ENCODE measurements around the gene ATE1.

DNA sequence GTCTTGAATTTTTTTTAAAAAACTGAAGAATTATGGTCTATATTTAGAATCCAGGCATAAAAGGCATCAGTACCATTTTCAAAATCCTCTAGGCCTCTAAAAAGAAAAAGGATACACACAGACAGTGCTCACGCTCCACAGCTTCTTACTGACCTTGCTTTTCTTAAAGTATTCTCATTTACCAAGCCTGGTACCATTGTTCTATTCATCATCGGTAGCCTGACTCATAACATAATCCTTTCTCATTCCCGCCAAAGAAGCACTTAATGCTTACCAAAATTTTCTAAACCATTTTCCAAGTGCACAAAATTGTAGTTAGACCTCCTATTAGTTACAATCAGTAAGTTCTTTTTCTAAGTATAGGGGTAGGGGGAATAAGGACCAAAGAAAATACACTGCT, 54.6 kb downstream of the ATE1 start:
- no peak for TF ChIP-seq SIN3A (IDR thresholded peaks at IDR 0.05; ENCODE audit: low read depth)
- TF ChIP-seq ZBTB33 (IDR thresholded peaks at IDR 0.05; ENCODE audit: extremely low read depth, insufficient replicate concordance, low read length): no peak
- TF ChIP-seq, protein P1, sequence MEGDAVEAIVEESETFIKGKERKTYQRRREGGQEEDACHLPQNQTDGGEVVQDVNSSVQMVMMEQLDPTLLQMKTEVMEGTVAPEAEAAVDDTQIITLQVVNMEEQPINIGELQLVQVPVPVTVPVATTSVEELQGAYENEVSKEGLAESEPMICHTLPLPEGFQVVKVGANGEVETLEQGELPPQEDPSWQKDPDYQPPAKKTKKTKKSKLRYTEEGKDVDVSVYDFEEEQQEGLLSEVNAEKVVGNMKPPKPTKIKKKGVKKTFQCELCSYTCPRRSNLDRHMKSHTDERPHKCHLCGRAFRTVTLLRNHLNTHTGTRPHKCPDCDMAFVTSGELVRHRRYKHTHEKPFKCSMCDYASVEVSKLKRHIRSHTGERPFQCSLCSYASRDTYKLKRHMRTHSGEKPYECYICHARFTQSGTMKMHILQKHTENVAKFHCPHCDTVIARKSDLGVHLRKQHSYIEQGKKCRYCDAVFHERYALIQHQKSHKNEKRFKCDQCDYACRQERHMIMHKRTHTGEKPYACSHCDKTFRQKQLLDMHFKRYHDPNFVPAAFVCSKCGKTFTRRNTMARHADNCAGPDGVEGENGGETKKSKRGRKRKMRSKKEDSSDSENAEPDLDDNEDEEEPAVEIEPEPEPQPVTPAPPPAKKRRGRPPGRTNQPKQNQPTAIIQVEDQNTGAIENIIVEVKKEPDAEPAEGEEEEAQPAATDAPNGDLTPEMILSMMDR (IDR thresholded peaks at IDR 0.05 in 2 of 3, conservative IDR thresholded peaks at IDR 0.05 in 1 of 3; ENCODE audit: borderline replicate concordance in 1 of 3, insufficient read depth in 1 of 3, low read depth in 2 of 3, low read length in 2 of 3): no peak
- TF ChIP-seq SRF (IDR thresholded peaks at IDR 0.05; ENCODE audit: low read depth): no peak
- TF ChIP-seq POLR2AphosphoS5 (IDR thresholded peaks at IDR 0.05; ENCODE audit: low read depth, low read length): no peak
- no peak for TF ChIP-seq YY1 (IDR thresholded peaks at IDR 0.05; ENCODE audit: extremely low read depth, insufficient replicate concordance, low read depth, low read length)
- TF ChIP-seq POLR2A (IDR thresholded peaks at IDR 0.05; ENCODE audit: borderline replicate concordance, extremely low read depth, insufficient read depth, insufficient read length): no peak
- no peak for TF ChIP-seq ZNF274 (IDR thresholded peaks at IDR 0.05; ENCODE audit: low read depth, low read length)
- no peak for TF ChIP-seq EZH2phosphoT487 (IDR thresholded peaks at IDR 0.05; ENCODE audit: borderline replicate concordance)
- TF ChIP-seq EZH2 (IDR thresholded peaks at IDR 0.05): no peak
- TF ChIP-seq ZFX (IDR thresholded peaks at IDR 0.05): no peak

Data from HCT116 (cell line).